Stimulated activated CD8-positive, alpha-beta memory T cell treated with anti-CD3 and anti-CD28 coated beads, Interleukin-15, amount 100 ng/mL, for 4 hours (primary cell): ENCODE data around the gene GNS.

ENCODE experiments used
- DNase-seq, 2 donors: peaks; one replicate each; pipeline ENCODE4 v3.0.0-alpha.2; 2020; ENCODE audit warnings: low read depth in 2 of 2

Gene GNS

GRCh38 chr12:64737539-64737938, 21.7 kb downstream of the GNS start:
- DNase-seq = no peak

GRCh38 chr12:64736771-64737170, 22.4 kb downstream of the GNS start:
- DNase-seq = no peak

GRCh38 chr12:64735442-64735841, 23.8 kb downstream of the GNS start:
- no peak for DNase-seq

- no peak for DNase-seq
Observed at GRCh38 chr12:64733857-64734256, 25.3 kb downstream of the GNS start.

GRCh38 chr12:64731683-64732082, 27.5 kb downstream of the GNS start:
- DNase-seq = no peak

DNA sequence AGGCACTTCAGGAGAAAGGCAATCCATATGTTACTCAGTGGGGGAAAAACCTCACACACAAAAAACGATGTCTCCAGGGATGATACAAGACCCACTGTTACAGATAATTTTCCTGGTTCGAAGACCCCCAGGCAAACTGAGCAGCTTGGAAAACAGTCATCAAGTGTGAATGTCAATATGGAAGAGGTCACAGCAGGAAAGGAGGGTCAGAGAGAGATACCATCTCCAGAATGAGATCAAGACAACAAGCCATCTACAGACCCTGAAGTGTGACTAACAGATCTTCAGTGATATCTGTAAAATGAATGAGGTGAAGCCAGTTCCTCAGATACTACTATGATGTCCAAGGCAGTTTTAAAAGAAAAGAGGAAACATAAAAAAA, 28.6 kb downstream of the GNS start:
- no peak for DNase-seq

DNA sequence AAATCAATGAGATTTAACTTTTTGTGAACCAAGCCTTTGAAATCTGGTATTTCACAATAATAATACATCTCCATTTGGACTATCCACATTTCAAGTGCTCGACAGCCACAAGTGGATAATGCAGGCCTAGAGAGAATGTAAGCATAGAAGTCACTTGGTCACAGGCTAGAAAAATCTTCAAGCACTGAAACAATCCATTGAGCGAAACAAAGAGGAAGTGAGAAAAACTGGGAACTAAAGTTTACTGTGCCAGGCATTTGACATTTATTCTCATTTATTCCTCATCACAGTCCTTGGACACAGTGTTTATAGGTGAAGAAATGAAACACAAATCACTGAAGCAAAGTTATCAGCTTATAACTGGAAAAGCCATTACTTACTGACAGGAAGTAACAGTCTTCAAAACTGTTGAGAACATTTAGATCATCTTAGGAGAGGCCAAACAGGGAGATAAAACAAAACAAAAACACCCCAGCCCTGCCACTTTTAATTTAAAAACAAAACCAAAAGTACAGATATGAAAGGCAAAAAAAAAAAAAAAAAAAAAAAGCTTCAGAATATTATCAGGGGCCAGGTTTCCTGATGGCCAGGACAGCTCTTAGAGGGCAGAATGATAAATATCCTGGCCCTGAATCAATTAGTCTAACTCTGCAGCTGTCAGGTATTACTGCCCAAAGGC, 29.2 kb downstream of the GNS start:
- no peak for DNase-seq

DNA sequence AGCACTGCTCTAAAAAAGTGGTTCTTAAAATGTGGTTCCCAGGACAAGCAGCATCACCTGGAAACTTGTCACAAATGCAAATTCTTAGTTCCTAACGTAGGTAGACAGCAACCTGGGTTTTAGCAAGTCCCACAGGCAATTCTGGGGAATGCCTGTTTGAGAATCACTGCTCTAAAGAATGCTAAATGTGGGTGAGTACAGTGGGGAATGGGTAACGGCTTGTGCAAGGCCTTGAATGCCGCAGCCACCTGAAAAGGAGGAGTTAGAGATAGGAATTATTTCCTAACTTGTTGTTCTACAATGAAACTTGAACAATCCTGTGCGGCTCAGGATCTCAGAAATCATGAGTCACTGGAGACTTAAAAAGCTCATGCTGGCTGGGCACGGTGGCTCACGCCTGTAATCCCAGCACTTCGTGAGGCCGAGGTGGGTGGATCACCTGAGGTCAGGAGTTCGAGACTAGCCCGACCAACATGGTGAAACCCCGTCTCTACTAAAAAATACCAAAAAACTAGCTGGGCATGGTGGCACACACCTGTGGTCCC, 34.9 kb downstream of the GNS start:
- no peak for DNase-seq

DNA sequence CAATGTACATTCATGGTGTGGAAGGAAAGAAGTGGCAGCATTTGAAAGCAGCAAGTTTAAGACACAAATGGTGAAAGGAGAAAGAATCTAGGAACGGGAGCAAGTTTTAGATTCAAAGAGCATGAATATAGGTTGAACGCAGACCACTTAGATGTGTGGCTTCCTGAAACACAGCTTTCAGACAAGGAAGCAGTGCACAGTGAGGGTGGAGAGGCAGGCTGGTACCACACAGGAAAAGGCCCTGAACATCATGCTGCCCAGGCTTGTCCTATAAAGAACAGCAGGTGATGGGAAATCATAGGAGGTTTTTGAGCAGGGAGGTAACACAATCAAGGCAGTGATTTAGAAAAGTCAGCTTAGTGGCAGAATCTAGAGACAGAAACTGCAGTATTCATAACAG, 35.6 kb downstream of the GNS start:
- DNase-seq = no peak

GRCh38 chr12:64722835-64723234, 36.4 kb downstream of the GNS start:
- DNase-seq = no peak

GRCh38 chr12:64720884-64721283, 38.3 kb downstream of the GNS start:
- DNase-seq = no peak

DNA sequence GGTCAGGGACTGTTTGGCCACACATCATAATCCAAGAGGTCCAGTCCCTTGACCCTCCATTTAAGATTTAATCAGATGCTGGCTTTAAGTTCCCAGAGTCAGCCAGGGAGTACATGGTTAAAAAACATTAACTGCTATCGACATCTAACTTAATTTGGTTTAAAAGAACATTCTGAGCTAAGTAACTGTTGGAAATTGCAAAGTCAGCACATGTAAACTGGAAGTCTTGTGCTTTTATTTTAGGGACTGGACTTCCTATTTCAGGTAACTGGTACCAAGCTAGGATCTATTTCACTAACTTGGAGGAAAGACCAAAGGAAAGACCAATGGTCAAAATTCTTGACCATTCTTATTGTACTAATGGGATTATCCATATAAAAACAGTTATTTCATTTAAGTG, 40.6 kb downstream of the GNS start:
- DNase-seq = no peak

- no peak for DNase-seq
Observed at GRCh38 chr12:64716839-64717455, 42.3 kb downstream of the GNS start.

- no peak for DNase-seq
Observed at GRCh38 chr12:64716371-64716770, 42.8 kb downstream of the GNS start.

DNA sequence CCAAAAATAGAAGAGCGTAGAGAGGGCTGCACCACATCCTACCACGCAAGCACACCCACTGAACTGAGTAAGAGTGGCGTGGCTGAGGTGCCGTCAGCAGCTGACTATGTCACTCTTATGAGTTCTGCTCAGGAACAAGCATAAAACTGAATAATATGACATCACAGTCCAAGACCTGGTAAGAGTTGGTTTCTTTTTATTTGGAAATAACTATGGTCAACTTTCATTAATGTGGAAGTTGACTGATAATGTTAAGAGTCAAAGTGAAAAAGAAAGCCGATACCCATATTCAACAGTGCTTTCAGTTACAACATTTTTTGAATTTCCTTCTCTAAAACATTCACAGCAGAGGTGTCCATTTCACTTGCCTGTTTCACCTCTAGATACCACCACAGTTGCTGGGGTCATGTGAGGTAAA, 44.6 kb downstream of the GNS start:
- peak; percentile 13 to 18 for DNase-seq

DNA sequence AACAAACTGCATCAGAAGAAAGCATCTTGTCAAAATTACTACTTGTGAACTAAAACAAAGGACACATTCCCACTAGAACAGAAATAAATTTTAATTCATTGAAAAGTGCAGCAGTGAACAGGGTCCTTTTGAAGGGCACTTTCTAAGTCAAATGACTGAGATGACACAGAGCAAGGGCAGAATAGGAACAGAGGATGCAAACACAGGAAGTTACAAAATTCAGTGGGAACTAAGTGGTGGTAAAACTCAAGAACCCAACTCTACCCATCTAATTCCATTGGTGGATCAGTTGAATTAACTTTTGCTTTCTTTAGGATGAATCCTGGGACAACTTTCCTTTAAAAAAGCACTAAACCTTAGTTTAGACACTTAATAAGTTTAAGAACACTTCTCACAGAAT, 45.8 kb downstream of the GNS start:
- no peak for DNase-seq

DNA sequence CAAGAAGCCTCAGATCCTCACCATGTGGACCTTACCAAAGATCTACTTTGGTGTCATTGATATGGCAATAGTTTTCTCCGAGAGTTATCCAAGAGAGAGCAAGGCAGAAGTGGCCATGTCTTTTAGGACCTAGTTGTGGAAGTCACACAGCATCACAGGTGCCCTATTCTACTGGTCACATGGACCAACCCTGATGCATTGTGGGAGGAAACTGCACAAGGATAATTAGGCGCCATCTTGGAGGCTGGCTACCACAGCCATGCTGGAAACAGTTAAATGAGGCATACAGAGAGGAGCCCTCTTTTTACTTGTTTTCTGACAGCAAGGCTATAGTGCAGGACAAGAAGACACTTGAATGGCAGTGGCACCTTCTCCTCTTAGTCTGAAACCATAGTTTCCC, 49.8 kb downstream of the GNS start:
- DNase-seq = no peak

GRCh38 chr12:64707926-64708325, 51.3 kb downstream of the GNS start:
- DNase-seq = no peak

- DNase-seq = no peak
Observed at GRCh38 chr12:64707362-64707761, 51.8 kb downstream of the GNS start.

GRCh38 chr12:64706857-64707256, 52.3 kb downstream of the GNS start:
- no peak for DNase-seq

- DNase-seq = no peak
Observed at GRCh38 chr12:64706306-64706705, 52.9 kb downstream of the GNS start.

- no peak for DNase-seq
Observed at GRCh38 chr12:64701283-64701682, 57.9 kb downstream of the GNS start.

DNA sequence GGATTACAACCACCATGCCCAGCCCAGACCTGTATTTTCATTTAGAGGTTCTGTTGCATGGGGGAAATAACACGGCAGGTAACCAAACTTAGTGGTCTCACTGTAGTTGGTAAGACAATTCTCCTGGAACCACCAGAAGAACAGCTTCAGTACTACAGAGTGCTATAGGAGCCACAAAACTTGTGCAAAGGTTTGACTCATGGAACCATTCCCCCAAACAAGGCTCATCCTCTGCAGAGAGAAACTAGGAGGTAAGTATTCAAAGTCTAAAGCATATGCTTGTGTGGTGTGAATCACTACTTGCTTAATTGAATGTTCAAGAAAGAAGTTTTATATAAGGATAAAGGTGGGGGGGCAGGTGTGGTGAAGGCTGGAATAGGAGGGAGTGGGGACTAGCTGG, 58.7 kb downstream of the GNS start:
- no peak for DNase-seq
